ENCODE results near the gene BSPH1.

- TF ChIP-seq CTCF (conservative IDR thresholded peaks at IDR 0.05; ENCODE audit: low read length), result no peak
- TF ChIP-seq EZH2phosphoT487 (IDR thresholded peaks at IDR 0.05; ENCODE audit: borderline replicate concordance, low read depth, low read length), result no peak
These were observed 6.8 kb upstream of the BSPH1 start for GRCh38 chr19:47998800-47999199.
